Fibroblast of the aortic adventitia (primary cell): ENCODE measurements around the gene FBXO38. TPM values are rescaled to one million over a fixed set of nuclear protein-coding genes. Genes with fewer than 3 reads are reported as not detected.

Experiments used
- DNase-seq: peaks from one replicate; pipeline ENCODE4 v3.0.0-alpha.2; 2010; ENCODE audit warnings: low read depth
- H3K4me3 ChIP-seq: 2 replicates; pipeline ENCODE4 v1.5.1; 2011; ENCODE audit warnings: low read depth, mild to moderate bottlenecking, control low read depth, low read length, moderate library complexity
- CTCF ChIP-seq: IDR thresholded peaks from 2 replicates; pipeline ENCODE4 v1.5.1; 2011; ENCODE audit warnings: mild to moderate bottlenecking, low read length, control low read depth, inconsistent platforms; ENCODE audit not compliant: insufficient read depth
- total RNA-seq: library from RNA; depleted of rRNA; stranded (reverse); fragments of >200 nt; gene quantifications from 2 replicates; pipeline ENCODE4 v1.2.3, GENCODE V29; 2012; ENCODE audit warnings: low replicate concordance

The FBXO38 gene
- total RNA-seq, 1 donor, result 61.0 TPM

GRCh38 chr5:148347706-148348105 lies 36.1 kb upstream of the FBXO38 start:
- no peak for TF ChIP-seq CTCF

GRCh38 chr5:148352696-148353095 lies 31.1 kb upstream of the FBXO38 start:
- DNase-seq, result no peak

More at GRCh38 chr5:148347706-148348105, 36.1 kb upstream of the FBXO38 start:
- no peak for DNase-seq
- no peak overlapping the region for H3K4me3 ChIP-seq

GRCh38 chr5:148353634-148354033 lies 30.1 kb upstream of the FBXO38 start:
- no peak for DNase-seq
- no peak for TF ChIP-seq CTCF
- H3K4me3 ChIP-seq, result no peak overlapping the region

More at GRCh38 chr5:148352696-148353095, 31.1 kb upstream of the FBXO38 start:
- no peak for TF ChIP-seq CTCF
- no peak overlapping the region for H3K4me3 ChIP-seq

- H3K4me3 ChIP-seq, result no peak overlapping the region
- no peak for DNase-seq
- no peak for TF ChIP-seq CTCF
Measured at GRCh38 chr5:148364343-148364742, 19.4 kb upstream of the FBXO38 start.

GRCh38 chr5:148368299-148368698 lies 15.5 kb upstream of the FBXO38 start:
- no peak overlapping the region for H3K4me3 ChIP-seq
- DNase-seq, result no peak
- TF ChIP-seq CTCF, result no peak

- no peak overlapping the region for H3K4me3 ChIP-seq
- no peak for TF ChIP-seq CTCF
- DNase-seq, result no peak
Measured at GRCh38 chr5:148372166-148372725, 11.5 kb upstream of the FBXO38 start.

- TF ChIP-seq CTCF, result no peak
- DNase-seq, result no peak
- H3K4me3 ChIP-seq, result no peak overlapping the region
Measured at GRCh38 chr5:148372893-148373292, 10.9 kb upstream of the FBXO38 start.
